ENCODE data around the gene ZNF155. TPM values are rescaled to one million over a fixed set of nuclear protein-coding genes. Genes with fewer than 3 reads are reported as not detected.

The ZNF155 gene
- total and polyA plus RNA-seq, 2 donors (not counting 1 experiment from before 2014, with no cell fraction given): 3.8 to 8.4 TPM

DNA sequence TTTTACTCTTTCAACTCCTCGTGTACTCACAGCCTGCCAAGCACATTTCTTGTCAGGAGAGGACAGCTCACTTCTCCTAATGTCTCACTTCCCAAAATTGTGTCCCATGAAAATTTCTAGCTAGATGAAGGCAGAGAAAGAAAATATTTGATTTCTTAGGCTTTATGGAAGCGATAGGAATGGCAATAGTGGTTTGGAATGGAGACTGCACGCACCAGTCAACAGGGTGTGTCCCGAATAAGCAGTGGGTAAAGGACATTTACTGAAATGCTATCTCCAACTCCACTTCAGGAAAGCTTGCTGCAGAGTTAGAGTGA lies 40.9 kb downstream of the ZNF155 start:
- Histone ChIP-seq H3K4me3 (ENCODE audit: control extremely low read depth in 1 of 5, extremely low read depth in 1 of 5, insufficient read depth in 1 of 5, low read depth in 2 of 5, low read length in 4 of 5) (peak overlapping the region; percentile 72 to 98 (median 84)), H3K27ac (ENCODE audit: low read length in 2 of 2) (peak overlapping the region in 1 of 2 donors; percentile 66), H2AFZ (ENCODE audit: insufficient read depth, low read depth, low read length, poor library complexity, severe bottlenecking) (peak overlapping the region; percentile 98), H3K4me1 (ENCODE audit: control insufficient read depth in 2 of 2, insufficient read depth in 2 of 2, low read length in 2 of 2) (peaks cover 11 to 13% of the 10 kb centered on the region in 2 donors), H3K4me2 (replicated peaks; ENCODE audit: low read depth, low read length, poor library complexity, severe bottlenecking) (peak overlapping the region; percentile 96), H3K9me3 (ENCODE audit: control extremely low read depth in 1 of 3, control insufficient read depth in 2 of 3, insufficient read depth in 1 of 3, low read length in 2 of 3) (peaks cover 3 to 22% (median 9%) of the 10 kb centered on the region in 3 donors), H3K9ac (ENCODE audit: low read length) (peak overlapping the region; percentile 95), H3K27me3 (replicated peaks in 1 of 4; ENCODE audit: control extremely low read depth in 1 of 4, control insufficient read depth in 3 of 4, insufficient read depth in 4 of 4, low read length in 3 of 4) (no peaks in the 10 kb centered on the region), H4K20me1 (ENCODE audit: control insufficient read depth, insufficient read depth, low read length, poor library complexity, severe bottlenecking) (no peaks in the 10 kb centered on the region), H3K36me3 (replicated peaks in 1 of 2; ENCODE audit: control extremely low read depth in 1 of 2, control insufficient read depth in 1 of 2, extremely low read depth in 1 of 2, insufficient read depth in 2 of 2, low read length in 1 of 2) (peaks cover 15 to 32% of the 10 kb centered on the region in 2 experiments), H3K79me2 (ENCODE audit: control insufficient read depth, insufficient read depth, low read length) (peaks cover 6% of the 10 kb centered on the region)
- TF ChIP-seq, protein P1, sequence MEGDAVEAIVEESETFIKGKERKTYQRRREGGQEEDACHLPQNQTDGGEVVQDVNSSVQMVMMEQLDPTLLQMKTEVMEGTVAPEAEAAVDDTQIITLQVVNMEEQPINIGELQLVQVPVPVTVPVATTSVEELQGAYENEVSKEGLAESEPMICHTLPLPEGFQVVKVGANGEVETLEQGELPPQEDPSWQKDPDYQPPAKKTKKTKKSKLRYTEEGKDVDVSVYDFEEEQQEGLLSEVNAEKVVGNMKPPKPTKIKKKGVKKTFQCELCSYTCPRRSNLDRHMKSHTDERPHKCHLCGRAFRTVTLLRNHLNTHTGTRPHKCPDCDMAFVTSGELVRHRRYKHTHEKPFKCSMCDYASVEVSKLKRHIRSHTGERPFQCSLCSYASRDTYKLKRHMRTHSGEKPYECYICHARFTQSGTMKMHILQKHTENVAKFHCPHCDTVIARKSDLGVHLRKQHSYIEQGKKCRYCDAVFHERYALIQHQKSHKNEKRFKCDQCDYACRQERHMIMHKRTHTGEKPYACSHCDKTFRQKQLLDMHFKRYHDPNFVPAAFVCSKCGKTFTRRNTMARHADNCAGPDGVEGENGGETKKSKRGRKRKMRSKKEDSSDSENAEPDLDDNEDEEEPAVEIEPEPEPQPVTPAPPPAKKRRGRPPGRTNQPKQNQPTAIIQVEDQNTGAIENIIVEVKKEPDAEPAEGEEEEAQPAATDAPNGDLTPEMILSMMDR (IDR thresholded peaks at IDR 0.05): no peak
- TF ChIP-seq EZH2 (IDR thresholded peaks at IDR 0.05; ENCODE audit: borderline replicate concordance, insufficient read depth, low read depth, low read length, poor library complexity, severe bottlenecking): no peak
- intact Hi-C loops (cut with micrococcal nuclease): loop anchor here (1.0 kb wide), 7 partner anchors 23 to 198 kb away; partner anchors contain the start of genes ZNF224, ZNF225, ZNF226 and ZNF230
- Mint-ChIP-seq H3K4me1 (peaks cover 19% of the 10 kb centered on the region), H3K27ac (peak overlapping the region; percentile 88), H3K9me3 (ENCODE audit: insufficient read depth) (peaks cover 13% of the 10 kb centered on the region), H3K4me3 (peak overlapping the region; percentile 96), H3K27me3 (peaks cover 12% of the 10 kb centered on the region)
- CTCF ChIA-PET: no interaction called here
- 94% methylated on average over 2 of the region's 4 CpGs for WGBS (ENCODE audit: insufficient coverage)
- ATAC-seq (ENCODE audit: low read depth) (no peak), DNase-seq (no peak)
- POLR2A ChIA-PET: no interaction called here

DNA sequence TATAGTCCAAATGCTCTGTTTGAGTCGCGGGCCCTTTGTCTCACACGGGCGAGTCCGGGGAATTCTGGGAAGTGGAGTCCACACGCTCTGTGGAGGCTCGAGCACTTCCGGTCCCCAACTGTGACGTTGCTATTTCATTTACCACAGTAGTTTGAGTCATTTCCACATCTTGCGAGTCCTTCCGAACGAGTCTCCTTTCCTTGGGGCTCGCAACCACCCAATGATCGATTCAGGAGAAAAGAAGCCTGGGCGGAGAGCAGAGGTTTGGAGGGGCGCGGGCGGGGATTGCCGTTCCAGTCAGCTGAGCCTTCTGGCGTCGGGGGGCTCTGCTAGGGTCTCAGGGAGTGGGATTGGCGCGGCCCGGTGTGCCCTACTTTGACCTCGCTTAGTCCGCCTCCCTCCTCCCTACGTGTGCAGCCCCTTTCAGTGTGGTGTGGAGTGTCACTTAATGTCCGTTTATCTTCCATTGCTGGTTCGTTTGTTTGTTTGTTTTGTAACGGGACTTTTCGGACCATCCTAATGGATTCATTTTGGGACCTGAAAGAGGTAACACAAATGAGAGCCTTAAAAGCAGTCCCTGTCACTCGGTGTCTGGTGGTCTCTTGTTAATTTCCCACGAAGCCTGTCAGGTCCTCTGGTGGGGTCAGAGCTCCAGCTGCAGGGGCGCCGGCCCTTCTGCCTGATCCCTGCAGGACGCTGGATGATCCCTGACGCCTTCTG lies 41.4 kb downstream of the ZNF155 start, which contains the start of gene ZNF222:
ZNF222 (plus strand) TSS at position 163 of the 720 bp plus-strand sequence; CDS start at position 221, 58 bp downstream.
- H2AFZ ChIP-seq (ENCODE audit: insufficient read depth, low read depth, low read length, poor library complexity, severe bottlenecking): peak within 1 kb of the TSS; percentile 98
- H3K79me2 ChIP-seq (ENCODE audit: control insufficient read depth, insufficient read depth, low read length): peaks cover 6% of the 10 kb centered on the region
- peak within 1 kb of the TSS; percentile 95 for H3K9ac ChIP-seq (ENCODE audit: low read length)
- Mint-ChIP-seq H3K4me3 (peak within 1 kb of the TSS; percentile 96), H3K27ac (peak within 1 kb of the TSS; percentile 88), H3K27me3 (peaks cover 8% of the 10 kb centered on the region), H3K9me3 (ENCODE audit: insufficient read depth) (peaks cover 10% of the 10 kb centered on the region), H3K4me1 (peaks cover 19% of the 10 kb centered on the region)
- H3K4me1 ChIP-seq (ENCODE audit: control insufficient read depth in 2 of 2, insufficient read depth in 2 of 2, low read length in 2 of 2): peaks cover 11 to 13% of the 10 kb centered on the region in 2 donors
- ChIA-PET POLR2A (interaction anchor here (0.8 kb wide), 1 partner anchor 22 kb away, joined by 3 read pairs; the partner anchor contains the start of gene ZNF230), CTCF (interaction anchor here (1.0 kb wide), 1 partner anchor 25 kb away, joined by 3 read pairs; no protein-coding TSS in a partner anchor)
- H4K20me1 ChIP-seq (ENCODE audit: control insufficient read depth, insufficient read depth, low read length, poor library complexity, severe bottlenecking): no peaks in the 10 kb centered on the region
- no peaks in the 10 kb centered on the region for H3K27me3 ChIP-seq (replicated peaks in 1 of 4; ENCODE audit: control extremely low read depth in 1 of 4, control insufficient read depth in 3 of 4, insufficient read depth in 4 of 4, low read length in 3 of 4)
- H3K27ac ChIP-seq (ENCODE audit: low read length in 2 of 2): peak within 1 kb of the TSS; percentile 38 to 66
- H3K36me3 ChIP-seq (replicated peaks in 1 of 2; ENCODE audit: control extremely low read depth in 1 of 2, control insufficient read depth in 1 of 2, extremely low read depth in 1 of 2, insufficient read depth in 2 of 2, low read length in 1 of 2): peaks cover 20 to 36% of the 10 kb centered on the region in 2 experiments
- TF ChIP-seq, protein P1 (IDR thresholded peaks at IDR 0.05): no peak
- TF ChIP-seq EZH2 (IDR thresholded peaks at IDR 0.05; ENCODE audit: borderline replicate concordance, insufficient read depth, low read depth, low read length, poor library complexity, severe bottlenecking): no peak
- H3K4me2 ChIP-seq (replicated peaks; ENCODE audit: low read depth, low read length, poor library complexity, severe bottlenecking): peak within 1 kb of the TSS; percentile 96
- peaks cover 3 to 26% (median 13%) of the 10 kb centered on the region in 3 donors for H3K9me3 ChIP-seq (ENCODE audit: control extremely low read depth in 1 of 3, control insufficient read depth in 2 of 3, insufficient read depth in 1 of 3, low read length in 2 of 3)
- WGBS (ENCODE audit: insufficient coverage): 9% methylated on average over 22 of the region's 37 CpGs
- intact Hi-C loops (cut with micrococcal nuclease): loop anchor here (1.0 kb wide), 7 partner anchors 23 to 198 kb away; partner anchors contain the start of genes ZNF224, ZNF225, ZNF226 and ZNF230
- peak; percentile 83 for DNase-seq
- peak within 1 kb of the TSS; percentile 72 to 98 (median 84) for H3K4me3 ChIP-seq (ENCODE audit: control extremely low read depth in 1 of 5, extremely low read depth in 1 of 5, insufficient read depth in 1 of 5, low read depth in 2 of 5, low read length in 4 of 5)
- peak; percentile 97 for ATAC-seq (ENCODE audit: low read depth)
